Measurements from ENCODE around the gene GIPR. TPM values are rescaled to one million over a fixed set of nuclear protein-coding genes. Genes with fewer than 3 reads are reported as not detected.

GIPR gene
- total and polyA plus RNA-seq, 2 of the 13 experiments (the other 11 are each of a cell fraction or from before 2014, with no cell fraction given): 0.15 to 1.2 TPM

DNA sequence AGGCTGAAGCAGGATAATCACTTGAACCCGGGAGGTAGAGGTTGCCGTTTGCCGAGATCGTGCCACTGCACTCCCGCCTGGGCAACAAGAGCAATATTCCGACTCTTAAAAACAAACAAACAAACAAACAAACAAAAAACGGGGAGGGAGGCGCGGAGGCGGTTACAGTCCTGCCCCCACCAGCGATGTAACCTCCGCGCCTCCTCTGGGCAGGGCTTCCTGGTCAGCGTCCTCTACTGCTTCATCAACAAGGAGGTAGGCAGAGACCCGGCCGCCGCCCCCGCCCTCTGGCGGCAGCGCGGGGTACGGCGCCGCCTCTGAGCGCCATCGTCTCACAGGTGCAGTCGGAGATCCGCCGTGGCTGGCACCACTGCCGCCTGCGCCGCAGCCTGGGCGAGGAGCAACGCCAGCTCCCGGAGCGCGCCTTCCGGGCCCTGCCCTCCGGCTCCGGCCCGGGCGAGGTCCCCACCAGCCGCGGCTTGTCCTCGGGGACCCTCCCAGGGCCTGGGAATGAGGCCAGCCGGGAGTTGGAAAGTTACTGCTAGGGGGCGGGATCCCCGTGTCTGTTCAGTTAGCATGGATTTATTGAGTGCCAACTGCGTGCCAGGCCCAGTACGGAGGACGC is 13.5 kb downstream of the GIPR start (continued):
- TF ChIP-seq, protein P1, sequence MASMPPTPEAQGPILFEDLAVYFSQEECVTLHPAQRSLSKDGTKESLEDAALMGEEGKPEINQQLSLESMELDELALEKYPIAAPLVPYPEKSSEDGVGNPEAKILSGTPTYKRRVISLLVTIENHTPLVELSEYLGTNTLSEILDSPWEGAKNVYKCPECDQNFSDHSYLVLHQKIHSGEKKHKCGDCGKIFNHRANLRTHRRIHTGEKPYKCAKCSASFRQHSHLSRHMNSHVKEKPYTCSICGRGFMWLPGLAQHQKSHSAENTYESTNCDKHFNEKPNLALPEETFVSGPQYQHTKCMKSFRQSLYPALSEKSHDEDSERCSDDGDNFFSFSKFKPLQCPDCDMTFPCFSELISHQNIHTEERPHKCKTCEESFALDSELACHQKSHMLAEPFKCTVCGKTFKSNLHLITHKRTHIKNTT (CRISPR knock-in tag; IDR thresholded peaks at IDR 0.05): no peak
- TF ChIP-seq, protein P2, sequence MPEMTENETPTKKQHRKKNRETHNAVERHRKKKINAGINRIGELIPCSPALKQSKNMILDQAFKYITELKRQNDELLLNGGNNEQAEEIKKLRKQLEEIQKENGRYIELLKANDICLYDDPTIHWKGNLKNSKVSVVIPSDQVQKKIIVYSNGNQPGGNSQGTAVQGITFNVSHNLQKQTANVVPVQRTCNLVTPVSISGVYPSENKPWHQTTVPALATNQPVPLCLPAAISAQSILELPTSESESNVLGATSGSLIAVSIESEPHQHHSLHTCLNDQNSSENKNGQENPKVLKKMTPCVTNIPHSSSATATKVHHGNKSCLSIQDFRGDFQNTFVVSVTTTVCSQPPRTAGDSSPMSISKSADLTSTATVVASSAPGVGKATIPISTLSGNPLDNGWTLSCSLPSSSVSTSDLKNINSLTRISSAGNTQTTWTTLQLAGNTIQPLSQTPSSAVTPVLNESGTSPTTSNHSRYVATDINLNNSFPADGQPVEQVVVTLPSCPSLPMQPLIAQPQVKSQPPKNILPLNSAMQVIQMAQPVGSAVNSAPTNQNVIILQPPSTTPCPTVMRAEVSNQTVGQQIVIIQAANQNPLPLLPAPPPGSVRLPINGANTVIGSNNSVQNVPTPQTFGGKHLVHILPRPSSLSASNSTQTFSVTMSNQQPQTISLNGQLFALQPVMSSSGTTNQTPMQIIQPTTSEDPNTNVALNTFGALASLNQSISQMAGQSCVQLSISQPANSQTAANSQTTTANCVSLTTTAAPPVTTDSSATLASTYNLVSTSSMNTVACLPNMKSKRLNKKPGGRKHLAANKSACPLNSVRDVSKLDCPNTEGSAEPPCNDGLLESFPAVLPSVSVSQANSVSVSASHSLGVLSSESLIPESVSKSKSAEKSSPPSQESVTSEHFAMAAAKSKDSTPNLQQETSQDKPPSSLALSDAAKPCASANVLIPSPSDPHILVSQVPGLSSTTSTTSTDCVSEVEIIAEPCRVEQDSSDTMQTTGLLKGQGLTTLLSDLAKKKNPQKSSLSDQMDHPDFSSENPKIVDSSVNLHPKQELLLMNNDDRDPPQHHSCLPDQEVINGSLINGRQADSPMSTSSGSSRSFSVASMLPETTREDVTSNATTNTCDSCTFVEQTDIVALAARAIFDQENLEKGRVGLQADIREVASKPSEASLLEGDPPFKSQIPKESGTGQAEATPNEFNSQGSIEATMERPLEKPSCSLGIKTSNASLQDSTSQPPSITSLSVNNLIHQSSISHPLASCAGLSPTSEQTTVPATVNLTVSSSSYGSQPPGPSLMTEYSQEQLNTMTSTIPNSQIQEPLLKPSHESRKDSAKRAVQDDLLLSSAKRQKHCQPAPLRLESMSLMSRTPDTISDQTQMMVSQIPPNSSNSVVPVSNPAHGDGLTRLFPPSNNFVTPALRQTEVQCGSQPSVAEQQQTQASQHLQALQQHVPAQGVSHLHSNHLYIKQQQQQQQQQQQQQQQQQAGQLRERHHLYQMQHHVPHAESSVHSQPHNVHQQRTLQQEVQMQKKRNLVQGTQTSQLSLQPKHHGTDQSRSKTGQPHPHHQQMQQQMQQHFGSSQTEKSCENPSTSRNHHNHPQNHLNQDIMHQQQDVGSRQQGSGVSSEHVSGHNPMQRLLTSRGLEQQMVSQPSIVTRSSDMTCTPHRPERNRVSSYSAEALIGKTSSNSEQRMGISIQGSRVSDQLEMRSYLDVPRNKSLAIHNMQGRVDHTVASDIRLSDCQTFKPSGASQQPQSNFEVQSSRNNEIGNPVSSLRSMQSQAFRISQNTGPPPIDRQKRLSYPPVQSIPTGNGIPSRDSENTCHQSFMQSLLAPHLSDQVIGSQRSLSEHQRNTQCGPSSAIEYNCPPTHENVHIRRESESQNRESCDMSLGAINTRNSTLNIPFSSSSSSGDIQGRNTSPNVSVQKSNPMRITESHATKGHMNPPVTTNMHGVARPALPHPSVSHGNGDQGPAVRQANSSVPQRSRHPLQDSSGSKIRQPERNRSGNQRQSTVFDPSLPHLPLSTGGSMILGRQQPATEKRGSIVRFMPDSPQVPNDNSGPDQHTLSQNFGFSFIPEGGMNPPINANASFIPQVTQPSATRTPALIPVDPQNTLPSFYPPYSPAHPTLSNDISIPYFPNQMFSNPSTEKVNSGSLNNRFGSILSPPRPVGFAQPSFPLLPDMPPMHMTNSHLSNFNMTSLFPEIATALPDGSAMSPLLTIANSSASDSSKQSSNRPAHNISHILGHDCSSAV (CRISPR knock-in tag; IDR thresholded peaks at IDR 0.05; ENCODE audit: borderline replicate concordance): no peak
- TF ChIP-seq CBX1 (IDR thresholded peaks at IDR 0.05; ENCODE audit: low read depth): no peak
- TF ChIP-seq, protein P3, sequence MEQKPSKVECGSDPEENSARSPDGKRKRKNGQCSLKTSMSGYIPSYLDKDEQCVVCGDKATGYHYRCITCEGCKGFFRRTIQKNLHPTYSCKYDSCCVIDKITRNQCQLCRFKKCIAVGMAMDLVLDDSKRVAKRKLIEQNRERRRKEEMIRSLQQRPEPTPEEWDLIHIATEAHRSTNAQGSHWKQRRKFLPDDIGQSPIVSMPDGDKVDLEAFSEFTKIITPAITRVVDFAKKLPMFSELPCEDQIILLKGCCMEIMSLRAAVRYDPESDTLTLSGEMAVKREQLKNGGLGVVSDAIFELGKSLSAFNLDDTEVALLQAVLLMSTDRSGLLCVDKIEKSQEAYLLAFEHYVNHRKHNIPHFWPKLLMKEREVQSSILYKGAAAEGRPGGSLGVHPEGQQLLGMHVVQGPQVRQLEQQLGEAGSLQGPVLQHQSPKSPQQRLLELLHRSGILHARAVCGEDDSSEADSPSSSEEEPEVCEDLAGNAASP (CRISPR knock-in tag; IDR thresholded peaks at IDR 0.05; ENCODE audit: borderline replicate concordance): peak; percentile 43; the same call in 1 of the 2 replicates
- TF ChIP-seq GATAD1 (CRISPR knock-in tag; IDR thresholded peaks at IDR 0.05): peak; percentile 36; the same call in 1 of the 2 replicates
- peak; percentile 29 for TF ChIP-seq MED8 (CRISPR knock-in tag; IDR thresholded peaks at IDR 0.05; ENCODE audit: insufficient replicate concordance)
- TF ChIP-seq ZNF382 (CRISPR knock-in tag; IDR thresholded peaks at IDR 0.05; ENCODE audit: borderline replicate concordance): no peak
- TF ChIP-seq FOXA3 (CRISPR knock-in tag; IDR thresholded peaks at IDR 0.05): peak; percentile 60
- no peak for TF ChIP-seq ZNF530 (CRISPR knock-in tag; IDR thresholded peaks at IDR 0.05; ENCODE audit: low read depth)
- TF ChIP-seq, protein P4, sequence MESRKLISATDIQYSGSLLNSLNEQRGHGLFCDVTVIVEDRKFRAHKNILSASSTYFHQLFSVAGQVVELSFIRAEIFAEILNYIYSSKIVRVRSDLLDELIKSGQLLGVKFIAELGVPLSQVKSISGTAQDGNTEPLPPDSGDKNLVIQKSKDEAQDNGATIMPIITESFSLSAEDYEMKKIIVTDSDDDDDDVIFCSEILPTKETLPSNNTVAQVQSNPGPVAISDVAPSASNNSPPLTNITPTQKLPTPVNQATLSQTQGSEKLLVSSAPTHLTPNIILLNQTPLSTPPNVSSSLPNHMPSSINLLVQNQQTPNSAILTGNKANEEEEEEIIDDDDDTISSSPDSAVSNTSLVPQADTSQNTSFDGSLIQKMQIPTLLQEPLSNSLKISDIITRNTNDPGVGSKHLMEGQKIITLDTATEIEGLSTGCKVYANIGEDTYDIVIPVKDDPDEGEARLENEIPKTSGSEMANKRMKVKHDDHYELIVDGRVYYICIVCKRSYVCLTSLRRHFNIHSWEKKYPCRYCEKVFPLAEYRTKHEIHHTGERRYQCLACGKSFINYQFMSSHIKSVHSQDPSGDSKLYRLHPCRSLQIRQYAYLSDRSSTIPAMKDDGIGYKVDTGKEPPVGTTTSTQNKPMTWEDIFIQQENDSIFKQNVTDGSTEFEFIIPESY (CRISPR knock-in tag; IDR thresholded peaks at IDR 0.05): peak; percentile 15; the same call in 1 of the 2 replicates
- TF ChIP-seq ZNF891 (CRISPR knock-in tag; IDR thresholded peaks at IDR 0.05): no peak
- TF ChIP-seq ZNF24 (IDR thresholded peaks at IDR 0.05): no peak
- TF ChIP-seq FOXO1 (CRISPR knock-in tag; IDR thresholded peaks at IDR 0.05): peak; percentile 72
- TF ChIP-seq, protein P5, sequence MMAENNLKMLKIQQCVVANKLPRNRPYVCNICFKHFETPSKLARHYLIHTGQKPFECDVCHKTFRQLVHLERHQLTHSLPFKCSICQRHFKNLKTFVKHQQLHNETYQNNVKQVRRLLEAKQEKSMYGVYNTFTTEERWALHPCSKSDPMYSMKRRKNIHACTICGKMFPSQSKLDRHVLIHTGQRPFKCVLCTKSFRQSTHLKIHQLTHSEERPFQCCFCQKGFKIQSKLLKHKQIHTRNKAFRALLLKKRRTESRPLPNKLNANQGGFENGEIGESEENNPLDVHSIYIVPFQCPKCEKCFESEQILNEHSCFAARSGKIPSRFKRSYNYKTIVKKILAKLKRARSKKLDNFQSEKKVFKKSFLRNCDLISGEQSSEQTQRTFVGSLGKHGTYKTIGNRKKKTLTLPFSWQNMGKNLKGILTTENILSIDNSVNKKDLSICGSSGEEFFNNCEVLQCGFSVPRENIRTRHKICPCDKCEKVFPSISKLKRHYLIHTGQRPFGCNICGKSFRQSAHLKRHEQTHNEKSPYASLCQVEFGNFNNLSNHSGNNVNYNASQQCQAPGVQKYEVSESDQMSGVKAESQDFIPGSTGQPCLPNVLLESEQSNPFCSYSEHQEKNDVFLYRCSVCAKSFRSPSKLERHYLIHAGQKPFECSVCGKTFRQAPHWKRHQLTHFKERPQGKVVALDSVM (CRISPR knock-in tag; IDR thresholded peaks at IDR 0.05): peak; percentile 83
